Stimulated activated CD8-positive, alpha-beta memory T cell treated with anti-CD3 and anti-CD28 coated beads, Interleukin-15, amount 100 ng/mL, for 24 hours (primary cell): ENCODE measurements around the gene CDHR3.
"Not testable (repeated sequence)": the region's sequence is repeated elsewhere in the genome, so short reads cannot be mapped to it uniquely, and the experiment has no call there.

Experiments
- DNase-seq: peaks from one replicate; pipeline ENCODE4 v3.0.0-alpha.2; 2020; ENCODE audit warnings: low read depth

Gene CDHR3

GRCh38 chr7:105963038-105963667, at the start of gene CDHR3:
TSS of gene CDHR3 (plus strand) at chr7:105963264. CDS start at chr7:105963319, 55 bp downstream.
- DNase-seq: no peak

GRCh38 chr7:105913947-105914346, 49.1 kb upstream of the CDHR3 start:
- DNase-seq: no peak

- no peak for DNase-seq
Observed at GRCh38 chr7:105916603-105917002, 46.5 kb upstream of the CDHR3 start.

- no peak for DNase-seq
Observed at GRCh38 chr7:105917659-105918058, 45.4 kb upstream of the CDHR3 start.

GRCh38 chr7:105920766-105921165, 42.3 kb upstream of the CDHR3 start:
- no peak for DNase-seq

GRCh38 chr7:105924945-105925344, 38.1 kb upstream of the CDHR3 start:
- DNase-seq: no peak

GRCh38 chr7:105926131-105926530, 36.9 kb upstream of the CDHR3 start:
- no peak for DNase-seq

- no peak for DNase-seq
Observed at GRCh38 chr7:105931179-105931578, 31.9 kb upstream of the CDHR3 start.

GRCh38 chr7:105932835-105933477, 30.1 kb upstream of the CDHR3 start:
- no peak for DNase-seq

- no peak for DNase-seq
Observed at GRCh38 chr7:105934572-105935185, 28.4 kb upstream of the CDHR3 start.

GRCh38 chr7:105935250-105935649, 27.8 kb upstream of the CDHR3 start:
- DNase-seq: no peak

GRCh38 chr7:105937411-105937810, 25.7 kb upstream of the CDHR3 start:
- no peak for DNase-seq

- DNase-seq: no peak
Observed at GRCh38 chr7:105940109-105940508, 23.0 kb upstream of the CDHR3 start.

GRCh38 chr7:105941596-105941995, 21.5 kb upstream of the CDHR3 start:
- no peak for DNase-seq

- no peak for DNase-seq
Observed at GRCh38 chr7:105943486-105943885, 19.6 kb upstream of the CDHR3 start.

- no peak for DNase-seq
Observed at GRCh38 chr7:105945848-105946247, 17.2 kb upstream of the CDHR3 start.

GRCh38 chr7:105951597-105951996, 11.5 kb upstream of the CDHR3 start:
- no peak for DNase-seq

GRCh38 chr7:105952917-105953595, 10.0 kb upstream of the CDHR3 start:
- DNase-seq: no peak

GRCh38 chr7:105954711-105955110, 8.4 kb upstream of the CDHR3 start:
- no peak for DNase-seq

- not testable (repeated sequence) for DNase-seq
Observed at GRCh38 chr7:105955651-105956466, 7.2 kb upstream of the CDHR3 start.

- no peak for DNase-seq
Observed at GRCh38 chr7:105958012-105958411, 5.1 kb upstream of the CDHR3 start.

- DNase-seq: no peak
Observed at GRCh38 chr7:105962353-105962752, 711 bp upstream of the CDHR3 start.
